NCI-H1417 treated with DMSO at 0.1 percent for 48 hours (cell line): ENCODE results near the gene FOXP1.

Source experiments
- DNase-seq: peaks from one replicate; lab custom pipeline; 2025; lab: John Stamatoyannopoulos, UW

FOXP1 gene

DNA sequence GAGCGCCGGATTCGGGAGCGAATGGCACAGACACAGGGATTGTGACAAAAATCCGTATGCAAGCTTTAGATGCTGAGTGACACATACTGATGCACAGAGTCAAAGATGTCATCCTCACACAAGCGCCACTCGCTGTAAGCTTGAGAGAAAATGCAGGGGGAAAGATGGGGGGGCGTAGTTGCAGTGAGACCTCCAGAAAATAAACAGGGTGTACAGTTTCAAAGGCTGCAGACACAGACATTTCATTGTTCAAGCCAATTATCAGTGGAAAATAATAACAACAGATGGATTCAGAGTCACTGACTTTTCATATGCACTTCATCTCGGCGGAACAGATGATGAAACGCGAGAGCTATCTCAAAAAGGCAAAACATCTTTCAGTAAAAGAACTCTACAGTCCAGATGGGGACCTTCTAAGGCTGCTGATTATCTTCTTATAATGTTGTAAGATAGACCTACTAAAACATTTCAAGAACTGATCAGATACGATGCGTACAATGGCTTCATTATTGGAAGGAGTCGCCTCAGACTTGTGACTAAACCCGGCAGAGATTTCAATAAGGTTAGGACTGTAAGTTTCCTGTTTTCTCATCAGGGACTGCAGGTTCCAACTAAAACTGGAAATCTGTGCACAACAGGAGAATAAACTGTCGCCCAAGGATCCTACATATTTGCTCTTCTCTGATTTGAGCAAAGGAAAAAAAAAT, 275.4 kb downstream of the FOXP1 start:
- no peak for DNase-seq

DNA sequence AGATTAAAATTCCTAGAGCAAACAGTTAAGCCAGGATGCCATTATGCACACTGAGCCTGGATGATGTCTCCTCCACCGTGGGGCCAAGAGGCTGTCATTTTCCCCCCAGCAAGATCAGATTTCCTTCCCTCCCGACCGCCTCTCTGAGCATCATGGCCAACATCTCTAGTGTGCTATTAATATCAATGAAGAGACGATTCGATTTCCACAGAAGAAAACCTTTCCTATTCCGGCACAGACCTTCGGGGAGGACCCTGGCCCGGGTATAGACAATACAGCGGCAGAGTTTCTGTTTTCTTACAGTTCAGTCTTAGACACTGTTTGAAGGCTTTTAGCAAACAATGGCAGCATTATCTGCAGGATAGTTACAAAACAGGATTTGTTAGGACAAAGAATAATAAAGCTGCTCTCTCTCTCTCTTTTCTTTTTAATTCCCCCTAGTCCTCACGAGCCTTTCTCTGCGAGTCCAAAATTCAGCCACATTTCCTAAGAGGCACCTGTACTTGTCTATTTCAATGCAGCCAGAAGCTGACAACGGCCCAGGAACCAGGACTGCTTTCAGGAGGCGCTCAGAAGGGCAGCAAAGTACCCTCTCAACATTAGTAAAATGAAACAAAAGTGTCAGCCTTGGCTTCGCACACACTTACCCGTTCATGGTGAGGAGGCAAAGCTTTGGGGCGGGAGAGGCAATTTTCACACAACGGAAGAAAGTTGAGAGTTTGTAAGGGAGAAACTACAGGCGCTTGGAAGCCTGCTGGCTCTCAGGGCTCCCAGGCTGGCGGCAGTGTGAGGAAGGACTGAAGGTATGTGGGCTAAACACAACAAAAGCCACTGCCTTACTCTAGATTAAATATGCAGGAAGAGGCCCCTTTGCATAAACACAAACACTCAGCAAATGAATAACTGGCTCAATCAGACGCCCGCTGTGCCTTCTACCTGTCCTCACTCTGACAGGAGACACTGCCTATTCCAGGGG, 278.0 kb downstream of the FOXP1 start:
- no peak for DNase-seq

DNA sequence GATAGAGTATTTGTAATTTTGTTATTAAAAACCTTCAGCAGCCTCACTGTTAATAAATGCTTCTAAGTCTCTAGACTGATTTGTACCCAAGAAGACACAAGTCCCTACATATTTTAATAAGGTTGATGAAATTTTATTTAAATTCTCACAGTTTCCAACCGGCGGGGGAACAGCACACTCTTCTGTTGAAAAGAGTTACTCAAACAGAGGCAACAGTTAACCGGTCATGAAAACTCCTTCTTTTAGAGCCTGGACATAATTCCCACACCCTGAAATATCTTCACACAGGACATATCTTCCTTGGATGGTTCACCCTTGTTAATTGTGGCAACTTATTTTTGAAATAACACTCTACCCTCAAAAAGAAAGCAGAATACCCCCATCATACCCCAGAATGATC, 278.8 kb downstream of the FOXP1 start:
- no peak for DNase-seq

DNA sequence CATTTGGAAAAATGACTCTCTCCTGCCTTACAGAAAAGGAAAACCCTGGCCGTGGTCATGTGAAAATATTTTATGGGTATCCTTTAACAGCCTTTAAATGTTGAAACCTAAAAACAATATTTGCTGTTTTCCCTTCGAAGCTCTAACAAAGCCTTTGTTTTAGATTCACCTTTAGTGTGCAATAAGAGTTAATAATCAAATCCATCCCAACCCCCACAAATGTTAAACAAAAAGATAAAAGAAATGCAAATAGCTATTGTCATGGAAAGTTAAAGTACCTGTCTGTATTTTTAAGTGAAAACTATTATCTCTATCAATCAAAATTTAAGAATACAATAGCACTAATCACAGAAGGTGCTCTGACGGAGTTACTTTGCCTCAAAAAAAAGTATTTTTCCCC, 279.3 kb downstream of the FOXP1 start:
- DNase-seq = no peak

DNA sequence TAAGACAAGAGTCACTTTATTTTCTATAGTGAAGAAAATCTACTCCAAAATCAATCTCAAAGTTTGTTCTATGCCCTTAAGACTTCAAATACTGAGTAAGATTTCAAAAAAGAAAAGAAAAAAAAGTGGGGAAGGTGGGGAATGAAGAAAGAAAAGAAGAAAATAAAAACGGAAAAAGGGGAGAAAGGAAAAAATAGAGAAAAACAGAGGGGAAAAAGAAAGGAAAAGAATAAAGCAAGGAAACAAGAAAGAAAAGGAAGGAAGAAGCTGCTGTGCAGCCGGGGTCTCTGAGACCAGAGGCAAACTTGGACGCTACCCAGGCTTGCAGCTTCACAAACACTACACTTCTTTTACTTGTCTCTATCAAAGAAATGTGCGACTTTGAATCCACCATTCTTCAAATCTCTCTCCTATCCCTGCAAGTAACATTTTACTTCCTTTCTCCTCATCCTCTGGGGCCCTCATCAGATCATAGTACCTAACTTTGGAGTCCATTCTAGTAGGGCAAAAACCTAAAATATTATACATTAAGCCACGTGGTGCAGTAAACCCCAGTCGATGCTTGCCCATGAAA, 279.8 kb downstream of the FOXP1 start:
- no peak for DNase-seq

DNA sequence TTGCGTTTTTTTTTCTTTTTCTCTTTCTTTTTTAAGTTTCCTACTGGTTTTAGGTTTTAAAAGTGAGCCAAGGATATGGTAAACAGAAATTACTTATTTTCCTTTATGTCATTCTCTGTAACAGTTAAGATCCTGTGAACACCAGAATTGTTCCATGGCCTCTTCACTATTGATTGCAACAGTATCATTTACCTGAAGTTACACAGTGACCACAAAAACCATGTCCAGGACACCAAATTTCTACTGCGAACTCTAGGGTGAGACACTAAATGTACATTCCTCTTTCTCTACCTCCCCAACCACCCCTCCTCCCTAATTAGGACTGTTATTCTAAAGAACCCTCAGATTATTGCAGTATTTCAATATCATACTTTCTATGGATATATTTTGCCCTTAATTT, 280.9 kb downstream of the FOXP1 start:
- no peak for DNase-seq

DNA sequence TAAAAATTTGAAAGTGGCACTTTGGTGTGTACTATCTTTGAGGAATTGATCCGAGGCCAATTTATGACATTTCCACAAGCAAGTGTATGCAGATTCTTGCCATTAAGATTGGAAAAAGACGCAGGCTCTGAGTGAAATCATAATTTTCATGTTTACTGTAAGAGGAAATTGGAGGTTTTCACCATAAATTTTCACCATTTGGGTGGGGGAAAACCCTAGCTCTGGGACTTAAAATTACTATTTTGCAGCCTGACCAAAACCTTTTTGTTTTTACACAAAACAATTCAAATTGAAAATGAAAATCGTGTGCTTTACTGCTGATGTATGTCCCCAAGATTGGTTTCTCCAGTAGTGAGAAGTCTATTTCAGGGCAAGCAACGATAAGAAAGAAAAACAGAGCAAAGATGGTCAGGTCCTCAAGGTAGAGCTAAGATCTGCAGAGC, 282.6 kb downstream of the FOXP1 start:
- DNase-seq = no peak

DNA sequence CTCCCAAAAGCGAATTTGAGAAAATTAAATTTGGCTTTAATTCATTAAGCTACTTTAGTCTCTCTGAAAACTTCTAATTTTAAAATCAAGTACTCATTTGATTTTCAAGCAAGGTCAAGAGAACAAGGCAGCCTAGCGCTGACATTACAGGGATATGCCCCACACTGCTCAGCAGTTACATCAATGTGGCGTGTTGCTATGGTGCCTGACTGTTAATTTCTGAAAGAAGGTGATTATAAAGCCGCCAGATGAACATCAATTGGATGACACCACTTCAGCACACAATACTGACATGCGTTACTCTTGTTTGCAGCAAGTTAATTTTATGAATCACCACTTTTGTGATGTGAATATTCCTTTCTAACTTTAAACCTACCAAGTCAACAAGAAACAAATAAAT, 284.4 kb downstream of the FOXP1 start:
- DNase-seq = no peak

DNA sequence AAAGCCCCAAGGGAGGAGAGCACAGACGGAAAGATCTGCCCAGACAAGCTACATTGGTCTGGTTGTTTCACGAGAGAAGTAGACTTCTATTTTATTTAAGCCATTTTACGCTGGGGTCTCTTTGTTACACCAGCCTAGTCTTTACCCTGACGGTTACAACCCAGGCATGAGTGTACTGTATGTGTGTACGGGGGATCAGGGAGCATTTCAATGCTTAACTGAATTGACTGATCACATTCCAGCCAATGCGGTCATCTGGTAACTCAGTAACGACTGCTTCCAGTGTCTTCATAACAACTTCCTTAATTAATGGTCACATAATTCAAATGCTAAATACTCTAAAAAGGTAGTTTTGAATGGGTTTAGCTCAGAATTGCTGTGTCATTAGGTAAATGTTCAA, 288.6 kb downstream of the FOXP1 start:
- no peak for DNase-seq

DNA sequence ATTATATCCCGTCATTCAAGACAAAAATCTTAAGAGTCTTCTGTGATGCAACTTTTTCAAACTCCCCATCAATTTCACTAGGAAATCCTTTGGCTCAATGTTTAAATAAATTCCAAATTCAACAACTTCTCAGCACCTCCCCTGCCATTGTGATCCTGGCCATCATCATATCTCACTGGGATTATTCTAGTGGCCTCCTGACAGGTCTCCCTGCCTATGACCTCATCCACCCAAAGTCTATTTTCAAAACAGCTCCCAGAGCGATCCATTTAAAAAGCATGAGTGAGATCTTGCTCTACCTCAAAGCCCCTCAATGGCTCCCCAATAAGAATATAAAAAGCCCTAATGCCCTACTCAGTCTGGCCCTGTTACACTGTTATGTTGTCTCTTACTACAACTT, 293.2 kb downstream of the FOXP1 start:
- DNase-seq = no peak

DNA sequence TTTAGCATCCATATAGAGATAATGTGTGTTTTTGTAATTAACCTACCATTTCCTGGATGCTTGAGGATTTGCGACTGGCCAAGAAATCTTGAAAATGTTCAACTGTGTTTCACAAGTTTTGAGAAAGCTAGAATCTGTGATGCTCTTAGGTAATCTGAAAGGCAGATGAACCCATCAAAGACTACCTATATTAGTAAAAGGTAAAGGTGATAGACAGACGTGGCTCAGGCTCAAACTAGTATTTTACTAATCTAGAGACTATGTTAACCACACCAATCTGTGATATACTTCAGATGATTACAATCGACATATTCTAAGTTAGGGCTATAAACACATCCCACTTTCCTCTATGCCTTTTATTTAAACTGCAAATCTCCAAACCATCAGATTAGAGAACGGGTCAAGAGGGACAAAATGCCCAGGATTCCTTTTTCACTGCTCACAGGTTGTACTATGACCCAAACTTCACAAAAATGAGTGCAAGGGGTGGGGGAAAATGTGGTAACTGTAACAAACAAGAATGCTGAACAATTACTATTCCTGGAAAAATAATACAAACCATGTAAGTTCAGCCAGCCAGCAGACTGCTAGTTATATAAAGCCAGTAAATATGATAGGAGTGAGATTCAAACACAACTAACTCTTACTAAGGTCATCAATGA, 295.1 kb downstream of the FOXP1 start:
- no peak for DNase-seq

DNA sequence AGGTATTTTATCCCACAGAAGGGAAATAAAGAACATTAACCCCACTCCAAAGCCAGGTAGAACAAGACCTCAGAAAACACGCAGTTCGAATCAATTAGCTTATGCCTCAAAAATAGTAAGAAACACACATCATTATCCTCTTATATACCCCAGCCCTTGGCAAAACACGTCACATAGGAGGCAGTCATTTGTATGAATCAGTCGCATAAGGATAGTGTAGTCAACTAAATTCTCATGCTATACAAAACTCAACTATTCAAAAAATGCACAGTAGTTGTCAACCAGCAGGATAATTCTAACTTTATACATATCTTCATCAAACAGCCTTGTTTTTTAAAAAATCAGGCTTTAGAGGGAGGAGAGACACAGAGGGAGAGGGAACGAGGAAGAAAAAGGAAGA, 298.4 kb downstream of the FOXP1 start:
- no peak for DNase-seq

DNA sequence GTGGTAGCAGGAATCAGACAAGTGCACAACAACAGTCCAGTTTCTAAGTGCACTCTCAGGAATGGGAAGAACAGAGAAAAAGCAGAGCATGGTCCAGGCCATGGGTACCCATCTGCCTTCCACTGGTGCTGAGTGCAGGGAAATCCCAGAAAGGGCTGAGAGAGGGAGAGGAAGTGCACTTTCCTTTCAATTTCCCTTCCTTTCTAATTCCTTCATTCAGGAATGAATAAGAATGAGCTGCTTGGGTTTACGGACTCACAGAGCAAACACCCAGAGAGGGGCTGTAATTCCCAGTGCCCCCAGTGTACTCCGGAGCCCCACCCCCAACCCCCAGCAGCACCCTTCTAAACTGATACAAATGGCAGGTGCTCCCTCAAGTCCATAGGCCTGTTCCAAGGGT, 300.6 kb downstream of the FOXP1 start:
- DNase-seq = no peak

DNA sequence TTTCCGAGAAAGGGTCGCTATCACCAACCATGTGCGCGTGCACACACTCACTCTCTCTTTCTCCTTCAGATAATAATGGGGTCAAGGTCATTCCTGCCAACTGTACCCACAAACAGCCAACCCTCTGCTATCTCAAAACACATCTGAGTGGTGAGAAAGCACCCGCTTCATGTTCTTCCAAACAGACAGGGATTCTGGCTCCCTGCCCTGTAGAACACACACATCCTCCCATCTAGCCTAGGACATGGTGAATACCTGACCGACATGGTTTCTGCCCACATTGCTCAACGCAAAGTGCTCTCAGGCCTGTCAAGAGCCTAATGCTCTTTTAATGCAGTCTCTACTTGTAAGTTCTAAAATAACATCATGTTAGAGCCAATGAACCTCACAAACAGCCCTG, 302.2 kb downstream of the FOXP1 start:
- no peak for DNase-seq

DNA sequence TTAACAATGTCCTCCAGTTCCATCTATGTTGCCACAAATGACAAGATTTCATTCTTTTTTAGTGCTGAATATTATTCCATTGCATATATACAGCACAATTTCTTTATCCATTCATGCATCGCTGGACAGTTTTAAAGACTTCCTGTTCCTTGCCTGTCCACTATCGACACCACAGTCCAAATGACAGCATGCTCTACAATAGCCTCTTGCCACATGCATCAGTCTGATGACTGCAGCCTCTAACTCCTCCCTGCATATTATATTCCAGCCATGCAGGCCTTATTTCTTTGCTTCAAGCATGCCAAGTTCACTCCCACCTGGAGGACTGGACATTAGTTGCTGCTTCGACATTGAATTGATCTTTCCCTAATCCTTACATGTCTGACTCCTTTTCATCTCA, 306.2 kb downstream of the FOXP1 start:
- DNase-seq = no peak

DNA sequence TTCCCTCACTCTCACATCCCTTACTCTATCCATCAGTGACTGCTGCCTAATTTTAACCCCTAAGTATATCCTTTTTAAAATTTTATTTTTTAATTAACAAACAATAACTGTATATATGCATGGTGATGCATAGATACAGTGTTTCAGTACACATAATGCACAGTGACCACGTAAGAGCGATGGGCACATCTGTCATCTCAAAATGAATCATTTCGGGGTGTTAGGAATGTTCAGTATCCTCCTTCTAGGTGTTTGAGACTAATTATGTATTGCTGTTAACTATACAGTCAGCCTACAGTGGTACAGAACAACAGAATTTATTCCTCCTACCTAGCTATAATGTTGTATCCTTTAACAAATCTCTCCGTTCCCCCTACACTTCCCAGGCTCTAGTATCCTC, 307.0 kb downstream of the FOXP1 start:
- no peak for DNase-seq

DNA sequence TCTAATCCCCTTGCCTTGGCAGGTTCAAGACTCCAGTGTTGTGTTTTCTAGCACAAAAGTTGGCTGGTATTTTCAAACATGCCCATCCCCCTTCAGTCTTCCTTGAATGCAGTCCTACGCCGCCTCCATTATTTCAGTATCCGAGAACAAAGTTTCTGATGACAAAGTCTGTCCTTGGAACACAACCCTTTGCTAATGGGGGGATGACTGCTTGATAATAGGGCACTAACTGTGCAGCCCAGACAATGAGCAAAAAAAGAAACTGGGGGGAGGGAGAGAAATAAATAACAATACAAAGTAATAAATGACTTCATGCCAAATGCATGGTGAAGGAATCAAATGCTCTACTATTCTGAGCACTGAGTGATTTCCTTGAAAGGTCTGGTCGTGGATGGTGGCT, 310.1 kb downstream of the FOXP1 start:
- no peak for DNase-seq

DNA sequence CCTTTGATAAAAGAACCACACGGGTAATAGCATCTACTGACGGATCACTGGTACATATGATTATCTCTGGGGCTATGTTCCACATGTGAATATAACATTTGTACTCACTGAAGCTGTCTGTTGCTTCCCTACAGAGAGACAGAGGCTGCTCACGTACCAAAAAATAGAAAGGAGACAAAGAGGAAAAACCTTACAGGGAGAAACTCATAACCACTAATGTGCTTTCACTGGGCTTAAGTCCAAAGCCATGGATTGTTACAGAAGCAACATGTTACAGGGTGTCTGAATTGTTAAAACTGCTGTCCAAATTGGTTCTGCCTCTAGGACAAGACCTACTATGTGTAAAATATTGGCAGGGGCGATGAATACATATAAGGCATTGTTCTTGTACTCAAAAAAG, 311.9 kb downstream of the FOXP1 start:
- DNase-seq = no peak

DNA sequence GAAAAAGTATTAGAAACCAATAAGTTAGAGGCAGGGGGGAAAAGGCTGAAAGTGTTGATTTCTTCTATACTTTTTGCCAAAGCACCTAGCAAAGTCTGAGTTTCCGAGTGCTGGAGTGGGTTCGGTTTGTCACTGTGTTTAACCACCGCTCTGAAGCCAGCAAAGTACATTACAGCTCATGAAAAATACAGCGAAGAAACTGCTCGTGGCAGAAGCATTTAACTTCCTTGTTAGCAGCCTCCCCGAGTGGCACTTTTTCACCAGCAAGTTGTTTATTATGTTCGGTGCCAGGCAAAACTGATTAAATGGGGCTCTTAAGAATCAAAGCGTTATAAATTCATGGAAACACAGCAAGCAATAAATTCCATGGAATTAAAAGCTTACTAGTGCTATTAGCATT, 313.6 kb downstream of the FOXP1 start:
- DNase-seq = no peak

DNA sequence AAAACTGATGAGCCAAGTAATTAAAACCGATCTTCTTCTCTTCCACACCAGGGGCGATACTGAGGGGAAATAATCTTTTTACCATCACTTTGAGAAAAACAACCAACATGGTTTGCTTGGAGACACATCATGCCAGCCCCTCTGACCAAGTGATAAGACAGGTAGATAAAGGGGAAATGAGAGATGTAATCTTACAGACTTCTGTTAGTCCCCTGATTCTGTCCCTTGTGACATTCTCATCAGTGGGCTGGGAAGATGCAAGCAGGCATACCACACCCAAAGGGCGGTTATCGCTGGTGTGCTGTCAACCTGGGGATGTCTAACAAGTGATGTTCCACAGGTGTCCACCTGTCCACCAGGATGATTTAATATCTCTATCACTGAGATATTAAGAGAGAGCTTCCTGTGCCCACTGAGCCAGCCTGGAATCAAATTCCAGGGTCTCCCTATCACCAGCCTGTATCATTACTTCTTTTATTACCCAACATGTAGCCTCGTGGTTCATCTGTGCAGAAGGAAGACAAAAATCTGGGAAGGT, 315.0 kb downstream of the FOXP1 start:
- no peak for DNase-seq

DNA sequence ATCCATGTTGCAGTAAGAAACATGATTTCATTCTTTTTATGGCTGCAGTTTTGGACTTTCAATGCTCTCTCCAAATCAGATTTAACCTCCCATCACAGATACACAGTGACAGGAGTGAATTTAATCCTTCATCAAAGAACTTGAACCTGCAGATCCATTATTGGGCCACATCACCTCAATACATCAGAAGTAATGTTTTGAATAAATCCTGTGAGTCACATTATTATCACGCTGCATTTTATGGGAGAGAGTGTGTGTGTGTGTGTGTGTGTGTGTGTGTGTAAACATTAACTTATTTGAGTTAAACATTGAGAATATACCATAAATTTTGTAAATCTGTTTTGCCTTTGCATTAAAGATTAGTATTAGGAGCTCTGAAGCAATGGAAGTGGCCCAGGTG, 316.7 kb downstream of the FOXP1 start:
- no peak for DNase-seq

DNA sequence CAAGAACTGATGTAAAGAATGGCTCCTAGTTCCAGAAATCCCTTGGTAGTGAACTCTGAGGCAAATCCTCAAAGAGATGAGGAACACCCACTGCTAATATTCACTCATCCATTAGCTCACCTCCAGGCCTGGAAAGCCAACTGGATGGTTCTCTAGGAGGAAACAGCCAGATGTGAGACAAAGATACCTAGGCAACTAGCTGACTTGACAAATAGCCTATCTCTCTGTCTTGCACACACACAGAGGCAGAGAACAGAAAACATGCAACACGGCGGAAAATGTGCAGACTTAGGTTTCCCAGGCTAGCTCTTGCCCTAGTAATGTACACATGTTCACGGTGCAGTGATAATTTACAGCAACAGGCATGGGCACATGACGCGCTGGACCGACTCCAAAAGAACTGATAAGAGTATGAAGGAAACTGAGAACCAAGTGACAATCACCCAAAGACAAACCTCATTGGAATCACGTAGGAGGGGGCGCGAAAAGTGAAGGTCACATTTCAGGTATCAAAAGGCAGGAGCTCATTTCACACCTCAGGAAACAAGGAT, 318.1 kb downstream of the FOXP1 start:
- DNase-seq = no peak
